A375 (cell line): Measurements from ENCODE around the gene PRELID2. TPM values are rescaled to one million over a fixed set of nuclear protein-coding genes. Genes with fewer than 3 reads are reported as not detected.

Source experiments
- total RNA-seq: library from RNA; depleted of rRNA; stranded (reverse); fragments of >200 nt; shearing (Covaris generic); gene quantifications from 2 replicates; pipeline ENCODE4 v1.2.3, GENCODE V29; 2014; rRNA removed

The PRELID2 gene
- 13.3 and 15.2 TPM in 2 replicates for total RNA-seq

DNA sequence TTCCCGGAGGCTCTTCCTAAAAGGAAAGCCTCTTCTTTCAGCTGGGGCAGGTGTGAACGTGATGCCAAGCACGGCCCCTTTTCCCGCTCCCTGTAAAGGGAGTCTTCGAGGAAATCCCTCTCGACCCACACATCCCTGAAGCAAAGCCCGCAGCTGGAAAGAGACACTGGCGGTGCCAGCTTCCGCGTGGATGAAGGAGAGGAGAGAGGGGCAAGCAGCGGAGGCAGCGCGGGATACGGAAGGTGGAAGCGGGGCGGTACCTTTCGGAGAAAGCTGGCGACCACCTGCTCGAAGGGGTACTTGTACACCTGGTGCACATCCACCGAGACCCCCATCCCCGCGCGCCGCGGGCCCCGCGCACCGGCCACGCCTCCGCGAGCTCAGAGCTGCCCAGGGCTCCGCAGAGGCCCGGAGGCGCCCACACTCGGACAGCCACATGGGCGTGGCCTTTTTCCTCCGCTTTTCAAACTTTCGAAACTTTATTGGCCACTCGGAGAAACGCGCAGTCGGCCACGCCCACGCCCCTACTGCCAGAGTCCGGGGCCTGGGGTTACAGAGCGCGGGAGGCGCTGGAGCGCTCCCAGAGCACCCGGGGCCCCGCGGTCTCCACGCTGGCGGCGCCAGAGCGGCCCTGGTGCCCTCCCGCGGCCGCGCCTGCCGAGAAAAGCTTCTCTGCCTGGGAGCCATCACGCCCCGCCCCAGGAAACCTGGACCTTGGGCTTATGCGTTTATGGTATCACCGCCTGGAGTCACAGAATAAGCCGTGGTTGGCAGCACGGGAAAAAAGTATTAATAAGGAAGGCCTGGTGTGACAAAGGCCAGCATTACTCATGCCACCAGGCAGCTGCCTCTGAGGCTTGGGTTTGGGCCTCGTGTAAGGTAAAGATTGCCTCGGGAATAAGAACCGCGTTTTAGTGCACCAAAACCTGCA lies at the start of gene PRELID2:
Gene PRELID2, minus strand, starts transcription at position 426 of the 931 bp plus-strand sequence. Its CDS starts 91 bp downstream, at position 335.

DNA sequence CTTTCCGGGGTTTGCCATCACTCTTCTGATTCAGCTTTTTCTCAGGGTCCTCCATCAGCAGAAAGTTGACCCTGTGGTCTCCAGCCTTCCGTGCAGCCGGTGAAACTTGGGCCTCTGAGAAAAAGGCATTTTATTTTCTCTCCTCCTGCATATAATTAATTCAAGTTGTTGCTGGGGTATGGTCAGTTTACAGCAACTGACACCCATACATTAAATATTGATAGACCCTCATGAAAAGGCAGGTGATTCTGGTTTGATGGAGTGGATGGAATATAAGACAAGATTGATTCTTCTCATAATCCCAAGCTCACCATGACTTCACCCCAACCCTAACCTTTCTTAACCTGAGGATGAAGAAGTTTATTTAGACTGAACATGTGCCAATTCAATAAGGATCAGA lies 37.8 kb upstream of the PRELID2 start, which contains the start of gene GRXCR2:
Gene GRXCR2, minus strand, starts transcription at position 101 of the 400 bp plus-strand sequence. Its CDS starts 46 bp downstream, at position 55.

Other genes starting within 250 kb of the PRELID2 start
- not detected in 2 replicates for gene GRXCR2, start 37.7 kb upstream of the PRELID2 start, total RNA-seq
- gene SH3RF2, start 101.2 kb upstream of the PRELID2 start, total RNA-seq = 0.15 and 0.58 TPM in 2 replicates